Smooth muscle cell (in vitro differentiated cells): ENCODE data around the gene ANKRD6. TPM values are rescaled to one million over a fixed set of nuclear protein-coding genes. Genes with fewer than 3 reads are reported as not detected.

Experiments used
- DNase-seq: peaks from one replicate; lab custom pipeline; 2025; ENCODE audit not compliant: unreplicated experiment; lab: John Stamatoyannopoulos, UW
- H2AFZ ChIP-seq: fragments of 200-600 bp; sonication (generic); 2 replicates; pipeline ENCODE4 v1.6.0; 2016; ENCODE audit warnings: antibody characterized with exemption, low read depth, mild to moderate bottlenecking
- H3F3A ChIP-seq: fragments of 200-600 bp; sonication (generic); 2 replicates; pipeline ENCODE4 v1.6.0; 2017; ENCODE audit warnings: antibody characterized with exemption, low read depth
- H3K27ac ChIP-seq: fragments of 200-600 bp; sonication (generic); 2 replicates; pipeline ENCODE4 v1.5.1; 2016; ENCODE audit warnings: low read depth, mild to moderate bottlenecking
- H3K27me3 ChIP-seq: fragments of 200-600 bp; sonication (generic); 2 replicates; pipeline ENCODE4 v1.6.1; 2016; ENCODE audit warnings: low read depth, mild to moderate bottlenecking
- H3K36me3 ChIP-seq: fragments of 200-600 bp; sonication (generic); 2 replicates; pipeline ENCODE4 v1.5.1; 2016; ENCODE audit warnings: low read depth
- H3K4me1 ChIP-seq: fragments of 200-600 bp; sonication (generic); 2 replicates; pipeline ENCODE4 v1.5.1; 2016; ENCODE audit warnings: low read depth
- H3K4me2 ChIP-seq: fragments of 200-600 bp; sonication (generic); 2 replicates; pipeline ENCODE4 v1.6.0; 2016; ENCODE audit warnings: mild to moderate bottlenecking
- H3K4me3 ChIP-seq: fragments of 200-600 bp; sonication (generic); 2 replicates; pipeline ENCODE4 v1.5.1; 2016; ENCODE audit warnings: mild to moderate bottlenecking
- H3K79me2 ChIP-seq: fragments of 200-600 bp; sonication (generic); 2 replicates; pipeline ENCODE4 v1.6.0; 2016; ENCODE audit warnings: low read depth, mild to moderate bottlenecking
- H3K9ac ChIP-seq: fragments of 200-600 bp; sonication (generic); 2 replicates; pipeline ENCODE4 v1.6.0; 2016; ENCODE audit warnings: low read depth
- H3K9me3 ChIP-seq: fragments of 200-600 bp; sonication (generic); replicated peaks from 2 replicates; pipeline ENCODE4 v1.5.1; 2016; ENCODE audit warnings: low read depth
- H4K20me1 ChIP-seq: fragments of 200-600 bp; sonication (generic); 2 replicates; pipeline ENCODE4 v1.6.0; 2016; ENCODE audit warnings: low read depth
- WGBS: methylation state at CpG from one replicate; pipeline ENCODE4 v1.1.7; 2016; ENCODE audit warnings: low lambda C conversion rate; 5-methylcytosine and 5-hydroxymethylcytosine counted together
- polyA plus RNA-seq: library from polyadenylated mRNA; unstranded; fragments of >200 nt; fragmentation: Nextera tagmentation; extraction: Ambion mirVana; gene quantifications from 2 replicates; pipeline ENCODE4 v1.2.1, GENCODE V29; 2016
- total RNA-seq: library from RNA; depleted of rRNA; stranded (reverse); fragments of >200 nt; gene quantifications from 2 replicates; pipeline ENCODE4 v1.2.3, GENCODE V29; 2014
- TF ChIP-seq, protein P1 (sequence below): fragments of 200-600 bp; sonication (generic); IDR thresholded peaks from 2 replicates; pipeline ENCODE4 v1.5.1; 2017; ENCODE audit warnings: borderline replicate concordance, mild to moderate bottlenecking, antibody characterized with exemption; ENCODE audit not compliant: insufficient read depth, poor library complexity, severe bottlenecking

Gene ANKRD6
- total and polyA plus RNA-seq, 2 experiments from 2014 or later = 5.2 to 10.7 TPM

DNA sequence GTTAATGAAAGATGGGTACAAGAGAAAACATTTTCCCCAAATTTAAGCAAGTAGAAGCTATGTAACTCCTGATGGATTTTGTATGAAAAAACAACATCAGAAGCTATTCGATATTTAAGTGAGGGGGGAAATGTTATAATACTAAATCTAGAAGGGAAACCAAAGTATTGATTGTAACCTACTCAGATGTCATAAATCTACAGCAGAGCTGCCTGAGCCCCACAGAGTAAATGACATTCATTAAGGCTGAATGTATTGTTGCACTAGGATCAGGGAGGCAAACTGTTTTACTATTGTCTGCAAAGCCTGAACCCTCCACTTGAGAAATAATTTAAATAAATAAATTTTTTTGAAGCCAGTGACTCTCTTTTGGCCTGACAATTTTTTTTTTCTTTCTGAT lies 19.3 kb downstream of the ANKRD6 start:
- Histone ChIP-seq H3K27me3 (no peaks in the 10 kb centered on the region), H3K4me1 (peaks cover 6% of the 10 kb centered on the region), H3K27ac (no peak overlapping the region), H3K79me2 (no peaks in the 10 kb centered on the region), H3K4me2 (no peak overlapping the region), H2AFZ (no peak overlapping the region), H3F3A (no peaks in the 10 kb centered on the region), H4K20me1 (peaks cover 18% of the 10 kb centered on the region), H3K9ac (no peak overlapping the region), H3K36me3 (no peaks in the 10 kb centered on the region), H3K9me3 (no peaks in the 10 kb centered on the region), H3K4me3 (no peak overlapping the region)
- TF ChIP-seq, protein P1, sequence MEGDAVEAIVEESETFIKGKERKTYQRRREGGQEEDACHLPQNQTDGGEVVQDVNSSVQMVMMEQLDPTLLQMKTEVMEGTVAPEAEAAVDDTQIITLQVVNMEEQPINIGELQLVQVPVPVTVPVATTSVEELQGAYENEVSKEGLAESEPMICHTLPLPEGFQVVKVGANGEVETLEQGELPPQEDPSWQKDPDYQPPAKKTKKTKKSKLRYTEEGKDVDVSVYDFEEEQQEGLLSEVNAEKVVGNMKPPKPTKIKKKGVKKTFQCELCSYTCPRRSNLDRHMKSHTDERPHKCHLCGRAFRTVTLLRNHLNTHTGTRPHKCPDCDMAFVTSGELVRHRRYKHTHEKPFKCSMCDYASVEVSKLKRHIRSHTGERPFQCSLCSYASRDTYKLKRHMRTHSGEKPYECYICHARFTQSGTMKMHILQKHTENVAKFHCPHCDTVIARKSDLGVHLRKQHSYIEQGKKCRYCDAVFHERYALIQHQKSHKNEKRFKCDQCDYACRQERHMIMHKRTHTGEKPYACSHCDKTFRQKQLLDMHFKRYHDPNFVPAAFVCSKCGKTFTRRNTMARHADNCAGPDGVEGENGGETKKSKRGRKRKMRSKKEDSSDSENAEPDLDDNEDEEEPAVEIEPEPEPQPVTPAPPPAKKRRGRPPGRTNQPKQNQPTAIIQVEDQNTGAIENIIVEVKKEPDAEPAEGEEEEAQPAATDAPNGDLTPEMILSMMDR = no peak
- WGBS = 96% methylated on average over 1 of the region's 1 CpG
- DNase-seq = no peak

DNA sequence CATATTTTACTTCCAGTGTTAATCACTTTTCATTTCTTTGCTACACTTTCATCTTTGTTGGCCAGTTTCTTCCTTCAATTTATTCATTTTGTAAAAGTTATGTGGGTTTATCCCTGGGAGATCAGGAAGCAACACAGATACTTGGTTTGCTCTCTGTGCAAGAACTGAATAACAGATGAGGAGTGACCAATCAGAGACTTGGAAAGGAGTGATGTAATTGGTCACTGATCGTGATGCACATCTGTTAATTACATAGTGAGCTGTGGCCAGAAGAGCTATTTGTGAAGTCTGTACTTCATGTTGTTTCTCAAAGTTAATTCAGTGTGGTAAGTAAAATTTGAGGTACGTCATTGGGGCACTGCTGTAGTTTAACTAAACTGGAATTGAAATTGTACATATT lies 21.3 kb downstream of the ANKRD6 start:
- Histone ChIP-seq H3K27ac (no peak overlapping the region), H3K4me1 (peaks cover 6% of the 10 kb centered on the region), H3K4me2 (no peak overlapping the region), H3K36me3 (no peaks in the 10 kb centered on the region), H3K4me3 (no peak overlapping the region), H3K79me2 (no peaks in the 10 kb centered on the region), H4K20me1 (peaks cover 24% of the 10 kb centered on the region), H2AFZ (no peak overlapping the region), H3K9me3 (no peaks in the 10 kb centered on the region), H3K9ac (no peak overlapping the region), H3F3A (no peaks in the 10 kb centered on the region), H3K27me3 (no peaks in the 10 kb centered on the region)
- no peak for DNase-seq
- 81% methylated on average over 2 of the region's 2 CpGs for WGBS
- TF ChIP-seq, protein P1 = no peak

DNA sequence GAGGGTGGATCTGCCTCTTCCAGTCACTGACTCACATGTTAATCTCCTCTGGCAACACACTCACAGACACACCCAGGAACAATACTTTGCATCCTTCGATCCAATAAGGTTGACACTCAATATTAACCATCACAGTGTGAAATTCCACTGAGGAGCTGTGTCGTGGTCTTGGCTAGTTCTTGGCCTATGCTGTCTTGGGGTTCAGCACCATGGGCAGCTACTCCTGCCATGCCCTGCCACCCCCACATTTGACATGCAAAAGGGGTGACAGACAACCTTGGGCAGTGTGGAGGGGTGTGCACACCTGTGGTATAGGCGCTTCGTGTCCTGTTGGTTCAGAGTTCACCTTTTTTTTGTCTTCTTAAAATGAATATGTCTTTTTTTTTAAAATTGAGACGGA lies 25.8 kb downstream of the ANKRD6 start:
- no peaks in the 10 kb centered on the region for H3K36me3 ChIP-seq
- TF ChIP-seq, protein P1 = no peak
- H3K79me2 ChIP-seq = peaks cover 3% of the 10 kb centered on the region
- no peak for DNase-seq
- no peaks in the 10 kb centered on the region for H3K27me3 ChIP-seq
- H3K27ac ChIP-seq = no peak overlapping the region
- H2AFZ ChIP-seq = no peak overlapping the region
- no peak overlapping the region for H3K4me2 ChIP-seq
- WGBS = 95% methylated on average over 5 of the region's 5 CpGs
- peaks cover 26% of the 10 kb centered on the region for H4K20me1 ChIP-seq
- H3K4me3 ChIP-seq = no peak overlapping the region
- no peaks in the 10 kb centered on the region for H3K4me1 ChIP-seq
- no peaks in the 10 kb centered on the region for H3K9me3 ChIP-seq
- no peaks in the 10 kb centered on the region for H3F3A ChIP-seq
- no peak overlapping the region for H3K9ac ChIP-seq

DNA sequence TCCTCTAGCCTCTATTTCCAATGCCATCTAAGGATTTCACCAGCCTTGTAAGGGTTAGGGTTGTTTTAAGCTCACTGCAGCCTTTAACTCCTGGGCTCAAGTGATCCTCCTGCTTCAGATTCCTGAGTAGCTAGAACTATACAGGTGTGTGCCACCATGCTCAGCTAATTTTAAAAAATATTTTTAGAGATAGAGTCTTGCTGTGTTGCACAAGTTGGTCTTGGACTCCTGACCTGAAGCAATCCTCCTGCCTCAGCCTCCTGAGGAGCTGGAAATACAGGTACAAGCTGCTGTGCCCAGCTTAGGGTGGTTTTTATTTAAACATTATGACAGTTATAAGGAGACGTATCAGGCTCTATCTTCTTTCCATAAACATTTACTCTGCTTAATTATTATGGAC lies 26.5 kb downstream of the ANKRD6 start:
- Histone ChIP-seq H4K20me1 (peaks cover 26% of the 10 kb centered on the region), H3K36me3 (no peaks in the 10 kb centered on the region), H3K9me3 (no peaks in the 10 kb centered on the region), H3K27ac (no peak overlapping the region), H3K4me1 (no peaks in the 10 kb centered on the region), H2AFZ (no peak overlapping the region), H3K79me2 (peaks cover 3% of the 10 kb centered on the region), H3K4me3 (no peak overlapping the region), H3K9ac (no peak overlapping the region), H3K27me3 (no peaks in the 10 kb centered on the region), H3K4me2 (no peak overlapping the region), H3F3A (no peaks in the 10 kb centered on the region)
- no peak for DNase-seq
- TF ChIP-seq, protein P1 = no peak
- 97% methylated on average over 1 of the region's 1 CpG for WGBS
